Body of pancreas (tissue), 4 donors: ENCODE measurements around the gene CBY1. TPM values are rescaled to one million over a fixed set of nuclear protein-coding genes. Genes with fewer than 3 reads are reported as not detected.

Experiments
- ATAC-seq: fragments of 150-250 bp; one replicate; pipeline ENCODE4 v1.9.1; 2016
- DNase-seq, 4 donors: peaks; one replicate each; pipeline ENCODE4 v3.0.0-alpha.2; 2019
- H3K27ac ChIP-seq, 4 donors: fragments of 200-600 bp; sonication (generic); 1 replicate in 3 of 4; 2 replicates in 1 of 4; pipeline versions ENCODE4 v1.5.1 to v1.6.1; 2016 to 2019; ENCODE audit warnings: mild to moderate bottlenecking in 1 of 4, mixed read lengths in 1 of 4, moderate library complexity in 1 of 4
- H3K27me3 ChIP-seq, 2 donors: fragments of 200-600 bp; sonication (generic); one replicate each; pipeline ENCODE4 v1.6.0; 2016; ENCODE audit warnings: mild to moderate bottlenecking in 1 of 2
- H3K36me3 ChIP-seq, 2 donors: fragments of 200-600 bp; sonication (generic); replicated peaks in 1 of 2; 2 replicates each; pipeline ENCODE4 v1.5.1; 2016; ENCODE audit warnings: low read depth in 2 of 2; ENCODE audit not compliant: insufficient read depth in 1 of 2
- H3K4me1 ChIP-seq: fragments of 200-600 bp; sonication (generic); one replicate; pipeline ENCODE4 v1.6.0; 2016
- H3K4me3 ChIP-seq, 2 donors: fragments of 200-600 bp; sonication (generic); 1 replicate in 1 of 2; 2 replicates in 1 of 2; pipeline ENCODE4 v1.5.1; 2016 to 2019
- H3K9me3 ChIP-seq, 3 donors: fragments of 200-600 bp; sonication (generic); 1 replicate in 2 of 3; 2 replicates in 1 of 3; pipeline ENCODE4 v1.5.1; 2016
- POLR2A ChIP-seq, 3 donors: fragments of 450-650 bp; IDR thresholded peaks; one replicate each; pipeline ENCODE4 v1.6.1; 2016; ENCODE audit warnings: antibody characterized with exemption in 3 of 3, mild to moderate bottlenecking in 2 of 3
- WGBS, 2 donors: methylation state at CpG; one replicate each; pipeline ENCODE4 v1.1.5; 2017; 5-methylcytosine and 5-hydroxymethylcytosine counted together
- intact Hi-C: fragments of 100-400 bp; cut with DNase I; formaldehyde crosslinking; loops from one replicate; pipeline ENCODE4 v1.15.1; 2023
- total RNA-seq, 2 donors: library from RNA; depleted of rRNA; stranded (reverse); fragments of >200 nt; gene quantifications; one replicate each; pipeline ENCODE4 v1.1.0, GENCODE V29; 2016
- TF ChIP-seq, protein P1 (sequence below), 7 experiments: fragments of 450-650 bp in 4 of 7; fragments of 200-600 bp in 3 of 7; sonication (generic) in 3 of 7; IDR thresholded peaks; one replicate each; pipeline ENCODE4 v1.5.1; 2016 to 2019; ENCODE audit warnings: antibody characterized with exemption in 7 of 7

Gene CBY1
- total RNA-seq, 2 donors from 2014 or later: 8.6 to 16.5 TPM

DNA sequence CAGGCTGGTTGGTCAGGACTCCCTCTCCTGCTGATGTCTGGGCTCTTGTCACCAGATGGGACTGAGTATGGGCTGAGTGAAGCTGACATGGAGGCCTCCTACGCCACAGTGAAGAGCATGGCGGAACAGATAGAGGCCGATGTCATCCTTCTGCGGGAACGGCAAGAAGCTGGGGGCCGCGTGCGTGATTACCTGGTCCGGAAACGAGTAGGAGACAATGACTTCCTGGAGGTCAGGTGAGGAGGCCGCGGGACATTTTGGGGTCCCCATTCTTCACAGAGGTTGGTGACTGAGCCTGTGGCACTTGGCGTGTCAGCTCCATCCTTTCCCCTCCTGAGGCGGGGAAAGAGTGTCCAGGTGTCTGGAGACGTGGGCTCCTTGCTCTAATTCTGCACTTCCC lies 59.4 kb downstream of the CBY1 start:
- Histone ChIP-seq H3K4me1 (peaks cover 14% of the 10 kb centered on the region), H3K36me3 (no peaks in the 10 kb centered on the region), H3K27ac (no peak overlapping the region), H3K27me3 (no peaks in the 10 kb centered on the region), H3K4me3 (no peak overlapping the region), H3K9me3 (no peaks in the 10 kb centered on the region)
- DNase-seq (no peak), ATAC-seq (no peak)
- WGBS, 2 donors: 87 to 94% methylated on average over 10 to 13 of the region's 15 CpGs
- intact Hi-C loops: no loop called here
- TF ChIP-seq POLR2A (IDR thresholded peaks at IDR 0.05): no peak
- TF ChIP-seq, protein P1, sequence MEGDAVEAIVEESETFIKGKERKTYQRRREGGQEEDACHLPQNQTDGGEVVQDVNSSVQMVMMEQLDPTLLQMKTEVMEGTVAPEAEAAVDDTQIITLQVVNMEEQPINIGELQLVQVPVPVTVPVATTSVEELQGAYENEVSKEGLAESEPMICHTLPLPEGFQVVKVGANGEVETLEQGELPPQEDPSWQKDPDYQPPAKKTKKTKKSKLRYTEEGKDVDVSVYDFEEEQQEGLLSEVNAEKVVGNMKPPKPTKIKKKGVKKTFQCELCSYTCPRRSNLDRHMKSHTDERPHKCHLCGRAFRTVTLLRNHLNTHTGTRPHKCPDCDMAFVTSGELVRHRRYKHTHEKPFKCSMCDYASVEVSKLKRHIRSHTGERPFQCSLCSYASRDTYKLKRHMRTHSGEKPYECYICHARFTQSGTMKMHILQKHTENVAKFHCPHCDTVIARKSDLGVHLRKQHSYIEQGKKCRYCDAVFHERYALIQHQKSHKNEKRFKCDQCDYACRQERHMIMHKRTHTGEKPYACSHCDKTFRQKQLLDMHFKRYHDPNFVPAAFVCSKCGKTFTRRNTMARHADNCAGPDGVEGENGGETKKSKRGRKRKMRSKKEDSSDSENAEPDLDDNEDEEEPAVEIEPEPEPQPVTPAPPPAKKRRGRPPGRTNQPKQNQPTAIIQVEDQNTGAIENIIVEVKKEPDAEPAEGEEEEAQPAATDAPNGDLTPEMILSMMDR (IDR thresholded peaks at IDR 0.05): no peak

DNA sequence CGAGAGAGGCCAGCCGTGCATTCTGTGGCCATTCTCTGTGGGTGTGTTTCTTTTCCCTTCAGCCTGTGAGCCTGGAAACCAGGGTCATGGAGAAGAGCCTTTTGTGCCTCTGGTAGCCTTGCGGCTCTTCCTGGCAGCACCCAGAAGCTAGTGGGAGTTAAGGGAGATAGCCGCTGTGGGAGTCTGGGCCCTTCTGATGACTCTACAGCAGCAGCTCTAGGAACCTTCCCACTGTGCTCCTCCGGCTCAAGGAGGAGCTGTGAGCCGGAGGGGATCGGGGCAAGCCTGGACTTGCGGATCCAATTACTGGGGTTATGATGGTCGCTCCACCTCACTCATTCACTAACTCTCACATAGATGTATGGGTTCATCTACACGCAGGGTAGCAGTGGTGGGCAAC lies 59.8 kb downstream of the CBY1 start:
- ATAC-seq: no peak
- no peak overlapping the region for H3K4me3 ChIP-seq
- no peak for DNase-seq
- intact Hi-C loops: no loop called here
- H3K9me3 ChIP-seq: no peaks in the 10 kb centered on the region
- H3K27me3 ChIP-seq: no peaks in the 10 kb centered on the region
- TF ChIP-seq POLR2A (IDR thresholded peaks at IDR 0.05): no peak
- TF ChIP-seq, protein P1 (IDR thresholded peaks at IDR 0.05): no peak
- no peaks in the 10 kb centered on the region for H3K36me3 ChIP-seq
- peaks cover 14% of the 10 kb centered on the region for H3K4me1 ChIP-seq
- WGBS, 2 donors: 96% methylated on average over 8 to 10 of the region's 10 CpGs
- H3K27ac ChIP-seq: no peak overlapping the region

DNA sequence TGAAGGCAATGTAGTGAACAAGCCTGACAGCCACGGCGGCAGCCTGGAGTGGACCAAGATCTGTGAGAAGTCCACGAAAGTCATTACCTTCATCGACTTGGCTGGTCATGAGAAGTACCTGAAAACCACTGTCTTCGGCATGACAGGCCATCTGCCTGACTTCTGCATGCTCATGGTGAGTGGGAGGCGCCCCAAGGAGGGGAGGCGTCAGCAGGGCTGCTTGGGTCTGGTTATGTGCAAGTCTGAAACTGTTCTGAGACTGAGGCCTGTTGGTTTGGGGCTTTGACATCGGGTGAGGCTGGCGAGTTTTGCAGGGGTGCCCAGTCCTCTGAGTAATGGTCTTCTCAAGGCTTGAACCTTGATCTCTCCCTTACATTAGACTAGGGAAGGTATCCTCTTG lies 60.4 kb downstream of the CBY1 start:
- no peaks in the 10 kb centered on the region for H3K36me3 ChIP-seq
- no peaks in the 10 kb centered on the region for H3K9me3 ChIP-seq
- intact Hi-C loops: no loop called here
- H3K27me3 ChIP-seq: no peaks in the 10 kb centered on the region
- TF ChIP-seq POLR2A (IDR thresholded peaks at IDR 0.05): no peak
- TF ChIP-seq, protein P1 (IDR thresholded peaks at IDR 0.05): no peak
- 91 to 96% methylated on average over 9 of the region's 9 CpGs for WGBS, 2 donors
- ATAC-seq (no peak), DNase-seq (no peak)
- H3K4me3 ChIP-seq: no peak overlapping the region
- peaks cover 14% of the 10 kb centered on the region for H3K4me1 ChIP-seq
- H3K27ac ChIP-seq: no peak overlapping the region

DNA sequence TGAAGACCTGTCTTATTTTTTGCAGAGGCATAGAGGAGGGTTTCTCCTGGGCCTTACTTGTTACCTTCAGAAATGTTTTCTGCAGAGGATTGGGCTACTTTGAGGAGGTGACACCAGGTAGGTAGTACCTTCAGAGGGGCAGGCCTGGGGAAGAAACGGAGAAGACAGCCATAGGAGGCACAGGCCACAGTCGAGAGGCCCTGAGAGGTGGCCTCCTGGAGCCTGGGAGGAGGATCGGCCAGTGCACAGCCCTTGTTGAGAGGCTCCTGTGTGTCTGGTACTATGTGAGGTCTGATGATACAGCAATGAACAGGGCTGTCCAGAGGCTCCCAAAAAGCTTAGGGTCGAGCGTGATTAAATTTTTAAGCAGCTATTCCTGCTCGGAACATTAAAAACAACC lies 60.8 kb downstream of the CBY1 start:
- Histone ChIP-seq H3K36me3 (no peaks in the 10 kb centered on the region), H3K9me3 (no peaks in the 10 kb centered on the region), H3K27ac (no peak overlapping the region), H3K27me3 (no peaks in the 10 kb centered on the region), H3K4me1 (peaks cover 14% of the 10 kb centered on the region), H3K4me3 (no peak overlapping the region)
- 87 to 91% methylated on average over 6 of the region's 6 CpGs for WGBS, 2 donors
- ATAC-seq (no peak), DNase-seq (no peak)
- TF ChIP-seq, protein P1 (IDR thresholded peaks at IDR 0.05): no peak
- TF ChIP-seq POLR2A (IDR thresholded peaks at IDR 0.05): no peak
- intact Hi-C loops: no loop called here

DNA sequence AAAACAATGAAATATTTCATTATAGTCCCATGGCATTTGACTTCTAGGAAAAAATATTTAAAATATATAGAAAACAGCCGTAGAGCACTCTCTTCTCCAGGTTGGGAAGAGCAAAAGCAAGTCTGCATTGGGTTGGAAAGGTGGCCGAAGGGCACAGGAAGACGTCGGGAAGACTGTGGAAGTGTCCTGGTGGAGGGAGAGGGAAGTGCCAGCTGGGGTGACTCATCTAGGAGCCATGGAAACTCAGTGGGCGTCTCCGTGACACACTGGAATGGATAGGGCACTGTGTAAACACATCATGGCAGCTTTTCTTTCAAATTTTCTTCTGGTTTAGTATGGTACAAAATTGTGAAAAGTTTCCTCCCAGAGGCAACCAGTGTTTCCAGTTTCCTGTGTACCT lies 62.0 kb downstream of the CBY1 start:
- peak overlapping the region; percentile 9 to 70 (median 37) for H3K27ac ChIP-seq
- intact Hi-C loops: no loop called here
- TF ChIP-seq, protein P1 (IDR thresholded peaks at IDR 0.05): peak; percentile 43 to 81 (median 62)
- no peak for TF ChIP-seq POLR2A (IDR thresholded peaks at IDR 0.05)
- H3K36me3 ChIP-seq: peaks cover 0 to 8% of the 10 kb centered on the region in 2 donors
- ATAC-seq (peak; percentile 99), DNase-seq (peak; percentile 77 to 87 (median 82))
- WGBS, 2 donors: 22 to 30% methylated on average over 6 of the region's 6 CpGs
- H3K27me3 ChIP-seq: no peaks in the 10 kb centered on the region
- no peaks in the 10 kb centered on the region for H3K9me3 ChIP-seq
- H3K4me3 ChIP-seq: no peak overlapping the region
- H3K4me1 ChIP-seq: peaks cover 14% of the 10 kb centered on the region
